GM12878 (cell line): ENCODE data around the gene C5AR1. TPM values are rescaled to one million over a fixed set of nuclear protein-coding genes. Genes with fewer than 3 reads are reported as not detected.

Experiments used
- ATAC-seq: fragments of 200-7000 bp; cut with Tn5 transposase; 3 replicates; pipeline ENCODE4 v1.9.1; 2020; ENCODE audit warnings: mild to moderate bottlenecking, moderate library complexity
- BruUV-seq: library from RNA; stranded (reverse); fragments of 400-500 nt; replicated peaks from 2 replicates; lab custom pipeline; 2021; lab: Mats Ljungman, UMichigan
- CTCF ChIA-PET: fragments of 300-600 bp; sonication (Branson Sonifier 250); formaldehyde crosslinking; extraction: SDS; loops from one replicate; lab custom pipeline; 2021; ENCODE audit warnings: inconsistent platforms; lab: Yijun Ruan, JAX
- POLR2A ChIA-PET: fragments of 350-600 bp; formaldehyde crosslinking; extraction: SDS; loops from one replicate; lab custom pipeline; 2021; ENCODE audit warnings: inconsistent platforms; lab: Charles Lee
- RAD21 ChIA-PET: fragments of 300-600 bp; sonication (Branson Sonifier 250); formaldehyde crosslinking; loops from one replicate; lab custom pipeline; 2023; ENCODE audit warnings: antibody characterized with exemption; ENCODE audit not compliant: unreplicated experiment; lab: Charles Lee
- SMC1A ChIA-PET: fragments of 300-600 bp; sonication (Branson Sonifier 250); formaldehyde crosslinking; loops from one replicate; lab custom pipeline; 2023; ENCODE audit not compliant: unreplicated experiment, uncharacterized antibody; lab: Charles Lee
- DNase-seq: peaks from one replicate; pipeline ENCODE4 v3.0.0-alpha.2; 2011; ENCODE audit warnings: low read depth, low spot score
- FAIRE-seq: peaks from 3 replicates; lab custom pipeline; 2011; peaks lifted over from hg19 to GRCh38; lab: Jason Lieb, UNC
- H2AFZ ChIP-seq: 2 replicates; pipeline ENCODE4 v1.6.0; 2011; ENCODE audit warnings: low read depth, low read length, control low read depth; ENCODE audit not compliant: control insufficient read depth
- H3K27ac ChIP-seq: 2 replicates; pipeline ENCODE4 v1.5.1; 2011; ENCODE audit warnings: control low read depth; ENCODE audit not compliant: control insufficient read depth, insufficient read depth
- H3K27me3 ChIP-seq, 2 experiments: replicated peaks in 1 of 2; 2 replicates each; pipeline versions ENCODE4 v1.6.0 to v1.6.1; 2011; ENCODE audit warnings: low read length in 1 of 2; ENCODE audit not compliant: control insufficient read depth in 2 of 2, insufficient read depth in 2 of 2
- H3K36me3 ChIP-seq, 2 experiments: 2 replicates each; pipeline ENCODE4 v1.5.1; 2011; ENCODE audit warnings: low read length in 1 of 2; ENCODE audit not compliant: control insufficient read depth in 2 of 2, insufficient read depth in 2 of 2
- H3K4me1 ChIP-seq: 2 replicates; pipeline ENCODE4 v1.6.1; 2011; ENCODE audit warnings: mild to moderate bottlenecking, low read length, moderate library complexity, mixed read lengths; ENCODE audit not compliant: control insufficient read depth, insufficient read depth
- H3K4me2 ChIP-seq: 2 replicates; pipeline ENCODE4 v1.6.0; 2011; ENCODE audit warnings: control low read depth; ENCODE audit not compliant: control insufficient read depth, insufficient read depth
- H3K4me3 ChIP-seq: fragments of 200-600 bp; sonication (generic); 2 replicates; pipeline ENCODE4 v1.5.1; 2016
- H3K79me2 ChIP-seq: 2 replicates; pipeline ENCODE4 v1.6.0; 2011; ENCODE audit warnings: low read length; ENCODE audit not compliant: control insufficient read depth, insufficient read depth
- H3K9ac ChIP-seq: 2 replicates; pipeline ENCODE4 v1.8.0; 2011; ENCODE audit warnings: low read length, control low read depth, mixed read lengths; ENCODE audit not compliant: control insufficient read depth, insufficient read depth
- H3K9me3 ChIP-seq: replicated peaks from 3 replicates; pipeline ENCODE4 v1.5.1; 2011; ENCODE audit warnings: mild to moderate bottlenecking, low read length; ENCODE audit not compliant: control insufficient read depth, insufficient read depth
- H4K20me1 ChIP-seq: 2 replicates; pipeline ENCODE4 v1.6.0; 2011; ENCODE audit not compliant: control insufficient read depth, insufficient read depth
- IKZF1 ChIP-seq: fragments of 450-650 bp; conservative IDR thresholded peaks from 2 replicates; pipeline ENCODE4 v1.6.1; 2017; ENCODE audit warnings: antibody characterized with exemption, mild to moderate bottlenecking
- POLR2A ChIP-seq: IDR thresholded peaks from 2 replicates; pipeline ENCODE4 v1.6.1; 2011; ENCODE audit warnings: low read depth, mild to moderate bottlenecking, low read length
- POU2F2 ChIP-seq: IDR thresholded peaks from 3 replicates; pipeline ENCODE4 v1.6.1; 2011; ENCODE audit warnings: low read depth, mild to moderate bottlenecking, low read length, borderline replicate concordance
- SMAD5 ChIP-seq: IDR thresholded peaks from 2 replicates; pipeline ENCODE4 v1.6.1; 2016; ENCODE audit warnings: antibody characterized with exemption, low read depth
- TAF1 ChIP-seq: IDR thresholded peaks from 2 replicates; pipeline ENCODE4 v1.6.1; 2011; ENCODE audit warnings: mild to moderate bottlenecking, low read depth, low read length, borderline replicate concordance
- ZBED1 ChIP-seq: IDR thresholded peaks from 2 replicates; pipeline ENCODE4 v1.6.1; 2016; ENCODE audit warnings: borderline replicate concordance
- ZNF217 ChIP-seq: fragments of 450-650 bp; IDR thresholded peaks from 2 replicates; pipeline ENCODE4 v1.6.1; 2017; ENCODE audit warnings: antibody characterized with exemption, mild to moderate bottlenecking
- ZNF384 ChIP-seq: IDR thresholded peaks from 2 replicates; pipeline ENCODE4 v1.6.1; 2012; ENCODE audit warnings: low read depth, mild to moderate bottlenecking, low read length, improper control_type of control experiment, borderline replicate concordance
- WGBS: methylation state at CpG from one replicate; pipeline ENCODE4 v1.1.6; 2016; ENCODE audit warnings: low lambda C conversion rate; ENCODE audit not compliant: insufficient replicate concordance, insufficient coverage; ENCODE audit errors: missing lambda C conversion rate; 5-methylcytosine and 5-hydroxymethylcytosine counted together
- in situ Hi-C: fragments of 300-500 bp; cut with MboI; formaldehyde crosslinking; loops from 9 replicates; pipeline ENCODE4 v1.14.3; 2018; ENCODE audit warnings: mixed read lengths
- intact Hi-C: fragments of 100-400 bp; cut with micrococcal nuclease; formaldehyde crosslinking; loops from one replicate; pipeline ENCODE4 v1.14.2; 2022; ENCODE audit not compliant: unreplicated experiment
- polyA plus RNA-seq, 11 experiments: library from polyadenylated mRNA; depleted of rRNA in 4 of 11; unstranded in 6 of 11; stranded (reverse) in 5 of 11; fragments of >200 nt; fragmentation: Nextera tagmentation in 4 of 11; fragmentation: Illumina TruSeq in 1 of 11; extraction: Ambion mirVana in 4 of 11; extraction: Trizol in 1 of 11; gene quantifications; 1 replicate in 1 of 11; 2 replicates in 10 of 11; pipeline versions ENCODE4 v1.2.1 to v1.2.3, GENCODE V29; 2011 to 2016; ENCODE audit warnings: inconsistent platforms in 2 of 11, missing spikeins in 2 of 11, low read depth in 1 of 11
- total RNA-seq, 4 experiments: library from RNA; depleted of rRNA in 3 of 4; stranded (reverse); fragments of >200 nt in 3 of 4; fragmentation: Illumina TruSeq in 1 of 4; extraction: Trizol in 1 of 4; gene quantifications; 2 replicates each; pipeline versions ENCODE4 v1.2.1 to v1.2.3, GENCODE V29; 2013 to 2021
- TF ChIP-seq, protein P1 (sequence below): IDR thresholded peaks from 2 replicates; pipeline ENCODE4 v1.6.1; 2011; ENCODE audit warnings: borderline replicate concordance, low read depth, mild to moderate bottlenecking, moderate library complexity, mixed read lengths, low read length; ENCODE audit not compliant: insufficient read depth; ENCODE audit errors: extremely low read length
- TF ChIP-seq, protein P2 (sequence below): fragments of 150-350 bp; IDR thresholded peaks from 2 replicates; pipeline ENCODE4 v1.6.1; 2014; ENCODE audit warnings: mild to moderate bottlenecking, low read depth, low read length
- TF ChIP-seq, protein P3 (sequence below): IDR thresholded peaks from 2 replicates; pipeline ENCODE4 v1.6.1; 2012; ENCODE audit warnings: low read depth, low read length, improper control_type of control experiment
- TF ChIP-seq, protein P4 (sequence below): IDR thresholded peaks from 2 replicates; pipeline ENCODE4 v1.6.1; 2012; ENCODE audit warnings: low read depth, low read length, improper control_type of control experiment

The C5AR1 gene
- total and polyA plus RNA-seq, 10 of the 15 experiments (the other 5 are each of a cell fraction or from before 2014, with no cell fraction given), result 0.04 to 1.5 (median 0.18) TPM

DNA sequence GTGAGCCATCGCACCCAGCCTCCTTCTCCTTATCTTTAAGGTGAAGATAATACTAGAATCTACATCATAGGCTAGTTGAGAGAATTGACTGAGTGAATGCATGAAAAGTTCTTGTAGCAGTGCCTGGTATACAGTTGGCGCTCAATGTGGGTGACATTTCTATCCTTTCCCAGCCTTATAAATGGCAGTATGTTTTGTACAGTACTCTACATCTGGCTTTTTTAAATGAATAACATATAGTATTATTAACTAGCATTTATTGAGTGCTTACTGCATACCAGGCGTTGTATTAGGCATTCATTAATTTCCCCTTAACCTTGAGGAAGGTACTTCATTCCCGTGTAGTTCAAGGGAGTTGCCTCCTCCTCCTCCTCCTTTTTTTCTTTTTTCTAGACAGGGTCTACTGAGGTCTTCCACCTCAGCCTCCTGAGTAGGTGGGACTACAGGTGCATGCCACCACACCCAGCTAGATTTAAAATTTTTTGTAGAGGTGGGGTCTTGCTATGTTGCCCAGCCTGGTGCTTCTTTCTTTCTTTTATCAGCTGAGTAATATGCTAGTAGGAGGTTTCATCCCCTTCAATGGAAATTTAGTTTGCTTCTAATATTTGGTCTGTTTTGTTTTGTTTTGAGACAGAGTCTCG lies 2.8 kb downstream of the C5AR1 start:
- no peak overlapping the region for H3K4me2 ChIP-seq
- no peaks in the 10 kb centered on the region; the same call in 2 of the 3 replicates for H3K9me3 ChIP-seq
- ChIA-PET CTCF (interaction anchor here (1.0 kb wide), 1 partner anchor 395 kb away, joined by 3 read pairs; no protein-coding TSS in a partner anchor), RAD21 (no interaction called here), POLR2A (no interaction called here), SMC1A (no interaction called here)
- no peak overlapping the region for H3K4me3 ChIP-seq
- DNase-seq (no peak), ATAC-seq (no peak), FAIRE-seq (no peak)
- H2AFZ ChIP-seq, result no peak overlapping the region
- no peaks in the 10 kb centered on the region for H3K79me2 ChIP-seq
- H4K20me1 ChIP-seq, result no peaks in the 10 kb centered on the region
- no peak overlapping the region for H3K27ac ChIP-seq
- no TSS peak for BruUV-seq
- no peaks in the 10 kb centered on the region for H3K27me3 ChIP-seq
- 68% methylated on average over 5 of the region's 5 CpGs for WGBS
- H3K4me1 ChIP-seq, result no peaks in the 10 kb centered on the region; the same call in 1 of the 2 replicates
- intact Hi-C loops, result no loop called here
- H3K36me3 ChIP-seq, result no peaks in the 10 kb centered on the region
- in situ Hi-C loops, result no loop called here
- TF ChIP-seq ZNF217, result peak; percentile 45; the same call in 1 of the 2 replicates
- TF ChIP-seq TAF1, result no peak
- H3K9ac ChIP-seq, result no peak overlapping the region

DNA sequence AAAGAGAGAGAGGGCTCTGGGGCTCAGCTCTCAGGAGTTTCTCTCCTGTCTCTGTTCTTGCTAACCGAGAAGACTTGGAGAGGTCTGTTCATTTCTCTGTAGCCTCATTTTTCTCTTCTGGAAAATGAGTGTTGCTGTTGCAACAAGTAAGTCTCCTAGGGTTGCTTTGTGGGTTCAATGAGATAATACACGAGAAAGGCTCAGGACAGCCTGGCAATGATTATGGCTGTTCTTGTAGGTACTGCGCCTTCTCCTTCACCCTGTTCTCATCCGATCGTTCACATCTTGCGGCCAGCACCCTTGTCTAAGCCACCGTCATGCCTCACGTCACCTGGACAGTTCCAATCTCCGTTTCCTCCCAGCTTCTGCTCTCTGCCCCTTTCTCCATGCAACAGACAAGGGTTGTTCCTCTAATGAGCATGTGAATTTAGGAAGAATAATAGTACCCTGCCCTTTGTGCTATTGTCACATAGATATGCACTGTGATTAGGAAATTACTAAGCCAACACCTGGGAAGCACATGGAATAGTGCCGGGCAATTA lies 4.2 kb downstream of the C5AR1 start:
- Histone ChIP-seq H3K4me2 (no peak overlapping the region), H3K4me1 (no peaks in the 10 kb centered on the region; the same call in 1 of the 2 replicates), H3K9me3 (no peaks in the 10 kb centered on the region; the same call in 2 of the 3 replicates), H3K27me3 (no peaks in the 10 kb centered on the region), H2AFZ (no peak overlapping the region), H3K9ac (no peak overlapping the region), H3K27ac (no peak overlapping the region), H3K4me3 (no peak overlapping the region), H3K36me3 (no peaks in the 10 kb centered on the region), H4K20me1 (no peaks in the 10 kb centered on the region), H3K79me2 (no peaks in the 10 kb centered on the region)
- intact Hi-C loops (no loop called here), in situ Hi-C loops (no loop called here)
- POLR2A ChIA-PET, result interaction anchor here (0.6 kb wide), 1 partner anchor 293 kb away, joined by 4 read pairs; no protein-coding TSS in a partner anchor
- no peak for ATAC-seq
- SMC1A ChIA-PET, result no interaction called here
- BruUV-seq, result no TSS peak
- RAD21 ChIA-PET, result no interaction called here
- CTCF ChIA-PET, result no interaction called here
- WGBS, result 62% methylated on average over 10 of the region's 10 CpGs
- FAIRE-seq, result no peak
- DNase-seq, result no peak
- TF ChIP-seq SMAD5 (no peak), ZNF384 (no peak), POU2F2 (no peak), ZNF217 (no peak), ZBED1 (no peak), IKZF1 (no peak), POLR2A (no peak)
- TF ChIP-seq, protein P1, sequence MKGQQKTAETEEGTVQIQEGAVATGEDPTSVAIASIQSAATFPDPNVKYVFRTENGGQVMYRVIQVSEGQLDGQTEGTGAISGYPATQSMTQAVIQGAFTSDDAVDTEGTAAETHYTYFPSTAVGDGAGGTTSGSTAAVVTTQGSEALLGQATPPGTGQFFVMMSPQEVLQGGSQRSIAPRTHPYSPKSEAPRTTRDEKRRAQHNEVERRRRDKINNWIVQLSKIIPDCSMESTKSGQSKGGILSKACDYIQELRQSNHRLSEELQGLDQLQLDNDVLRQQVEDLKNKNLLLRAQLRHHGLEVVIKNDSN, result no peak
- TF ChIP-seq, protein P2, sequence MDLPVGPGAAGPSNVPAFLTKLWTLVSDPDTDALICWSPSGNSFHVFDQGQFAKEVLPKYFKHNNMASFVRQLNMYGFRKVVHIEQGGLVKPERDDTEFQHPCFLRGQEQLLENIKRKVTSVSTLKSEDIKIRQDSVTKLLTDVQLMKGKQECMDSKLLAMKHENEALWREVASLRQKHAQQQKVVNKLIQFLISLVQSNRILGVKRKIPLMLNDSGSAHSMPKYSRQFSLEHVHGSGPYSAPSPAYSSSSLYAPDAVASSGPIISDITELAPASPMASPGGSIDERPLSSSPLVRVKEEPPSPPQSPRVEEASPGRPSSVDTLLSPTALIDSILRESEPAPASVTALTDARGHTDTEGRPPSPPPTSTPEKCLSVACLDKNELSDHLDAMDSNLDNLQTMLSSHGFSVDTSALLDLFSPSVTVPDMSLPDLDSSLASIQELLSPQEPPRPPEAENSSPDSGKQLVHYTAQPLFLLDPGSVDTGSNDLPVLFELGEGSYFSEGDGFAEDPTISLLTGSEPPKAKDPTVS, result no peak
- TF ChIP-seq, protein P3, sequence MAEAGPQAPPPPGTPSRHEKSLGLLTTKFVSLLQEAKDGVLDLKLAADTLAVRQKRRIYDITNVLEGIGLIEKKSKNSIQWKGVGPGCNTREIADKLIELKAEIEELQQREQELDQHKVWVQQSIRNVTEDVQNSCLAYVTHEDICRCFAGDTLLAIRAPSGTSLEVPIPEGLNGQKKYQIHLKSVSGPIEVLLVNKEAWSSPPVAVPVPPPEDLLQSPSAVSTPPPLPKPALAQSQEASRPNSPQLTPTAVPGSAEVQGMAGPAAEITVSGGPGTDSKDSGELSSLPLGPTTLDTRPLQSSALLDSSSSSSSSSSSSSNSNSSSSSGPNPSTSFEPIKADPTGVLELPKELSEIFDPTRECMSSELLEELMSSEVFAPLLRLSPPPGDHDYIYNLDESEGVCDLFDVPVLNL, result no peak
- TF ChIP-seq, protein P4, sequence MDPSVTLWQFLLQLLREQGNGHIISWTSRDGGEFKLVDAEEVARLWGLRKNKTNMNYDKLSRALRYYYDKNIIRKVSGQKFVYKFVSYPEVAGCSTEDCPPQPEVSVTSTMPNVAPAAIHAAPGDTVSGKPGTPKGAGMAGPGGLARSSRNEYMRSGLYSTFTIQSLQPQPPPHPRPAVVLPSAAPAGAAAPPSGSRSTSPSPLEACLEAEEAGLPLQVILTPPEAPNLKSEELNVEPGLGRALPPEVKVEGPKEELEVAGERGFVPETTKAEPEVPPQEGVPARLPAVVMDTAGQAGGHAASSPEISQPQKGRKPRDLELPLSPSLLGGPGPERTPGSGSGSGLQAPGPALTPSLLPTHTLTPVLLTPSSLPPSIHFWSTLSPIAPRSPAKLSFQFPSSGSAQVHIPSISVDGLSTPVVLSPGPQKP, result no peak
